Pericardium fibroblast (primary cell): Measurements from ENCODE around the gene GCDH. TPM values are rescaled to one million over a fixed set of nuclear protein-coding genes. Genes with fewer than 3 reads are reported as not detected.

ENCODE experiments used
- total RNA-seq: library from RNA; depleted of rRNA; stranded (reverse); fragments of >200 nt; gene quantifications from 2 replicates; pipeline ENCODE4 v1.2.3, GENCODE V29; 2015

Gene GCDH
- total RNA-seq, result 21.3 and 30.9 TPM in 2 replicates

GRCh38 chr19:12890787-12891552 lies at the start of gene GCDH:
Gene GCDH, plus strand, starts transcription at chr19:12891160. Its CDS starts 145 bp downstream, at chr19:12891305.

GRCh38 chr19:12881172-12881808 lies 9.7 kb upstream of the GCDH start, which contains the start of gene DNASE2:
Gene DNASE2, minus strand, starts transcription at chr19:12881449. Its CDS starts 74 bp downstream, at chr19:12881375.

GRCh38 chr19:12886969-12887747 lies 3.8 kb upstream of the GCDH start, which contains the start of gene KLF1:
Gene KLF1, minus strand, starts transcription at chr19:12887201. Its CDS starts 61 bp downstream, at chr19:12887140.

GRCh38 chr19:12933287-12934072 lies 42.5 kb downstream of the GCDH start, which contains the start of gene FARSA:
Gene FARSA, minus strand, starts transcription at chr19:12933711. Its CDS starts 15 bp downstream, at chr19:12933696.

GRCh38 chr19:12937927-12938778 lies 47.2 kb downstream of the GCDH start, which contains the start of gene CALR:
Gene CALR, plus strand, starts transcription at chr19:12938609. Its CDS starts 71 bp downstream, at chr19:12938680.

GRCh38 chr19:12945479-12946091 lies 54.6 kb downstream of the GCDH start, which contains the start of gene RAD23A:
Gene RAD23A, plus strand, starts transcription at chr19:12945862. Its CDS starts 87 bp downstream, at chr19:12945949.

Other genes starting within 250 kb of the GCDH start
- 84.3 and 93.9 TPM in 2 replicates for gene MAN2B1, start 224.4 kb upstream of the GCDH start, total RNA-seq
- gene WDR83, start 224.4 kb upstream of the GCDH start, total RNA-seq, result 5.2 and 9.6 TPM in 2 replicates
- 48.9 and 66.1 TPM in 2 replicates for gene DHPS, start 209.3 kb upstream of the GCDH start, total RNA-seq
- not detected in 2 replicates for gene GNG14, start 203.2 kb upstream of the GCDH start, total RNA-seq
- 6.8 and 10.0 TPM in 2 replicates for gene FBXW9, start 194.5 kb upstream of the GCDH start, total RNA-seq
- 19.6 and 32.4 TPM in 2 replicates for gene TNPO2, start 167.2 kb upstream of the GCDH start, total RNA-seq
- 401 and 414 TPM in 2 replicates for gene TRIR, start 156.5 kb upstream of the GCDH start, total RNA-seq
- gene GET3, start 153.7 kb upstream of the GCDH start, total RNA-seq, result 56.9 and 70.8 TPM in 2 replicates
- gene BEST2, start 139.4 kb upstream of the GCDH start, total RNA-seq, result under 0.01 TPM in 1 of 2 replicates, not detected in the other
- gene HOOK2, start 115.6 kb upstream of the GCDH start, total RNA-seq, result 11.7 and 16.1 TPM in 2 replicates
- gene JUNB, start 99.7 kb upstream of the GCDH start, total RNA-seq, result 334 and 352 TPM in 2 replicates
- 184 and 198 TPM in 2 replicates for gene PRDX2, start 89.4 kb upstream of the GCDH start, total RNA-seq
- gene THSD8, start 89.1 kb upstream of the GCDH start, total RNA-seq, result not detected in 2 replicates
- 7.7 and 9.2 TPM in 2 replicates for gene RNASEH2A, start 84.6 kb upstream of the GCDH start, total RNA-seq
- gene RTBDN, start 56.6 kb upstream of the GCDH start, total RNA-seq, result 0.43 TPM in 1 of 2 replicates, not detected in the other
- gene MAST1, start 52.6 kb upstream of the GCDH start, total RNA-seq, result 0.12 and 1.0 TPM in 2 replicates
- gene DNASE2, start 9.7 kb upstream of the GCDH start, total RNA-seq, result 42.4 and 52.9 TPM in 2 replicates
- gene KLF1, start 4.0 kb upstream of the GCDH start, total RNA-seq, result not detected in 2 replicates
- not detected in 2 replicates for gene SYCE2, start 28.1 kb downstream of the GCDH start, total RNA-seq
- gene FARSA, start 42.6 kb downstream of the GCDH start, total RNA-seq, result 42.8 and 50.0 TPM in 2 replicates
- gene CALR, start 47.4 kb downstream of the GCDH start, total RNA-seq, result 809 and 1,214 TPM in 2 replicates
- 60.3 and 70.8 TPM in 2 replicates for gene RAD23A, start 54.7 kb downstream of the GCDH start, total RNA-seq
- gene GADD45GIP1, start 66.1 kb downstream of the GCDH start, total RNA-seq, result 47.1 and 57.1 TPM in 2 replicates
- gene DAND5, start 78.4 kb downstream of the GCDH start, total RNA-seq, result not detected in 2 replicates
- gene NFIX, start 104.3 kb downstream of the GCDH start, total RNA-seq, result 60.2 and 89.2 TPM in 2 replicates
- 5.8 and 6.1 TPM in 2 replicates for gene LYL1, start 211.7 kb downstream of the GCDH start, total RNA-seq
- 23.3 and 38.0 TPM in 2 replicates for gene TRMT1, start 225.6 kb downstream of the GCDH start, total RNA-seq
- gene NACC1, start 227.1 kb downstream of the GCDH start, total RNA-seq, result 37.4 and 49.7 TPM in 2 replicates